Breast epithelium (tissue), 4 donors: ENCODE data around the gene MAP3K3. TPM values are rescaled to one million over a fixed set of nuclear protein-coding genes. Genes with fewer than 3 reads are reported as not detected.

ENCODE experiments used
- DNase-seq, 2 donors: peaks; one replicate each; pipeline ENCODE4 v3.0.0-alpha.2; 2019; ENCODE audit warnings: low spot score in 2 of 2
- H3K27ac ChIP-seq, 2 donors: fragments of 200-600 bp; sonication (generic) in 1 of 2; one replicate each; pipeline ENCODE4 v1.5.1; 2016 to 2019; ENCODE audit warnings: mild to moderate bottlenecking in 1 of 2
- H3K27me3 ChIP-seq, 2 donors: fragments of 200-600 bp; sonication (generic) in 1 of 2; one replicate each; pipeline versions ENCODE4 v1.5.1 to v1.6.0; 2017 to 2019; ENCODE audit warnings: control low read depth in 1 of 2, mild to moderate bottlenecking in 1 of 2
- H3K36me3 ChIP-seq: fragments of 200-600 bp; one replicate; pipeline ENCODE4 v1.5.1; 2019
- H3K4me1 ChIP-seq, 2 donors: fragments of 200-600 bp; sonication (generic); one replicate each; pipeline ENCODE4 v1.5.1; 2016 to 2019; ENCODE audit warnings: control low read depth in 1 of 2
- H3K4me3 ChIP-seq, 3 donors: fragments of 200-600 bp; sonication (generic); 1 replicate in 2 of 3; 2 replicates in 1 of 3; pipeline ENCODE4 v1.5.1; 2016 to 2019; ENCODE audit warnings: mild to moderate bottlenecking in 3 of 3, moderate library complexity in 2 of 3
- H3K9me3 ChIP-seq, 2 donors: fragments of 200-600 bp; sonication (generic) in 1 of 2; one replicate each; pipeline ENCODE4 v1.5.1; 2016 to 2019; ENCODE audit warnings: control low read depth in 1 of 2
- CTCF ChIP-seq, 3 donors: fragments of 450-650 bp; IDR thresholded peaks; one replicate each; pipeline ENCODE4 v1.5.1; 2016 to 2017; ENCODE audit warnings: antibody characterized with exemption in 3 of 3, mild to moderate bottlenecking in 3 of 3, moderate library complexity in 3 of 3
- POLR2A ChIP-seq: fragments of 450-650 bp; IDR thresholded peaks from one replicate; pipeline ENCODE4 v1.6.1; 2016; ENCODE audit warnings: antibody characterized with exemption, mild to moderate bottlenecking, moderate library complexity
- POLR2AphosphoS5 ChIP-seq, 3 donors: sonication (generic); formaldehyde crosslinking; IDR thresholded peaks; one replicate each; pipeline ENCODE4 v1.6.1; 2017; ENCODE audit warnings: antibody characterized with exemption in 3 of 3
- intact Hi-C: fragments of 100-400 bp; cut with DNase I; formaldehyde crosslinking; loops from one replicate; pipeline ENCODE4 v1.15.1; 2023; ENCODE audit warnings: low total_unique reads
- total RNA-seq, 3 donors: library from RNA; depleted of rRNA; stranded (reverse); fragments of >200 nt; gene quantifications; one replicate each; pipeline ENCODE4 v1.1.0, GENCODE V29; 2016

Gene MAP3K3
- total RNA-seq, 3 donors from 2014 or later = 44.9 to 60.0 (median 47.9) TPM

DNA sequence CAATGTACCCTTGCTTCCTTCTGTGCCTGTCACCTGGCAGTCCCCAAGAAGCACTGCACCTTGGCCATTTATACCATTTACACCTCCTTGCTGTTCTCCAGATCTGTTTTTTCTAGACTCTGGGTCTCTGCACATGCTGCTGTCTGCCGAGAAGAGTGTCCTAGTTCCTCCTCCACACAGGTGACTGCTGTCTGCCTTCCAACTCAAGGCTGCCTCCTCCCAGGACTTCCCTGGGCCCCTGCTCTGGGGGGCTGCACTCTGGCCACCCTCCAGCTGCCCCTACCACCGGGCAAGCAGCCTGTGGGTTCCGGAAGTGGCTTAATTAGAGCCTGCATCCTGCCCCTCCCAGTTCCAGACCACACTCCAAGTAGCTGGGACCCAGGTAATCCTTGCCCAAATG, 83.4 kb downstream of the MAP3K3 start:
- intact Hi-C loops = no loop called here
- no peaks in the 10 kb centered on the region for H3K27me3 ChIP-seq
- peaks cover 0 to 3% of the 10 kb centered on the region in 2 donors for H3K4me1 ChIP-seq
- H3K9me3 ChIP-seq = no peaks in the 10 kb centered on the region
- no peak overlapping the region for H3K4me3 ChIP-seq
- no peaks in the 10 kb centered on the region for H3K36me3 ChIP-seq
- H3K27ac ChIP-seq = no peak overlapping the region
- TF ChIP-seq POLR2AphosphoS5 (IDR thresholded peaks at IDR 0.05) (no peak), POLR2A (no peak), CTCF (IDR thresholded peaks at IDR 0.05) (no peak)
- no peak for DNase-seq

DNA sequence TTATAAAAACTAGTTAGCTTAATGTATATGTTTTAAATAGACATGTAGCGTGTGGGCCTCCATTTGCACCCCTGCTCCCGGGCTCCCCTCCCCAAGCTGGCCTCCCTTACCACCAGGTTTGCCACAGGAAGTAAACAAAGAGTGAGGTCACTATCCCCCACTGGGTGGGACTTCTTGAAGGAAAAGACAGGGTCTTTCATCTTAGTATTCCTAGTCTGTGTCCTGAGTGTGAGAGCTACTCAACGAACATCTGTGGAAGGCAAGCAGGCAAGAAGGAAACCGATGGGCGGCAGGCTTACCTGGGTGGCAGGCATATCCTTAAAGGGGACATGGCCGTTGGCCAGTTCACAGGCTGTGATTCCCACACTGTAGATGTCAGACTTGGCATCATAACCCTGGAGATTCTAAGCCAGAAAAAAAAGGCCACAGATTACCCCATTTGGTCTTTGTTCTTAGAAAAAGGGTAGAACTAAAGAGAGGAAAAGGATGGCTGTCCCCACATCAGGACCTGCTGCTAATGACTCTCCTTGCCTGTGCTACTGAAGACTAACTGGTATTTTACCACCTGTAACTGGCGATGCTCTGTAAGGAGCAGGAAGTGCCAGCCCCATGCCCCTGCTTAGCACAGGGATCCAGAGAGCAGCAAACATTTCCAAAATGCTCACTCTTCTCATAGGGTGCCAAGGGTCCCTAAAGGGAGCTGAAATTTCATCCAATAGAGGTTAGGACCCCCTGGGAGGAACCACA, 84.3 kb downstream of the MAP3K3 start:
- H3K4me1 ChIP-seq = no peaks in the 10 kb centered on the region
- no peak overlapping the region for H3K4me3 ChIP-seq
- no peaks in the 10 kb centered on the region for H3K27me3 ChIP-seq
- H3K27ac ChIP-seq = no peak overlapping the region
- intact Hi-C loops = no loop called here
- no peaks in the 10 kb centered on the region for H3K9me3 ChIP-seq
- no peak for DNase-seq
- TF ChIP-seq CTCF (IDR thresholded peaks at IDR 0.05) = no peak
- TF ChIP-seq POLR2AphosphoS5 (IDR thresholded peaks at IDR 0.05) = no peak
- TF ChIP-seq POLR2A = no peak
- no peaks in the 10 kb centered on the region for H3K36me3 ChIP-seq

GRCh38 chr17:63707151-63707550, 84.9 kb downstream of the MAP3K3 start:
- Histone ChIP-seq H3K4me1 (no peaks in the 10 kb centered on the region), H3K27me3 (no peaks in the 10 kb centered on the region), H3K4me3 (no peak overlapping the region), H3K9me3 (no peaks in the 10 kb centered on the region), H3K36me3 (no peaks in the 10 kb centered on the region), H3K27ac (no peak overlapping the region)
- intact Hi-C loops = no loop called here
- TF ChIP-seq POLR2A (no peak), CTCF (IDR thresholded peaks at IDR 0.05) (no peak), POLR2AphosphoS5 (IDR thresholded peaks at IDR 0.05) (no peak)
- no peak for DNase-seq

GRCh38 chr17:63709110-63709509, 86.9 kb downstream of the MAP3K3 start:
- no peaks in the 10 kb centered on the region for H3K9me3 ChIP-seq
- H3K4me3 ChIP-seq = no peak overlapping the region
- no peaks in the 10 kb centered on the region for H3K4me1 ChIP-seq
- H3K27ac ChIP-seq = no peak overlapping the region
- DNase-seq = no peak
- no peaks in the 10 kb centered on the region for H3K27me3 ChIP-seq
- TF ChIP-seq POLR2AphosphoS5 (IDR thresholded peaks at IDR 0.05) (no peak), POLR2A (no peak), CTCF (IDR thresholded peaks at IDR 0.05) (no peak)
- H3K36me3 ChIP-seq = peaks cover 4% of the 10 kb centered on the region
- intact Hi-C loops = no loop called here

GRCh38 chr17:63714550-63715277, 92.5 kb downstream of the MAP3K3 start:
- DNase-seq = no peak
- H3K27me3 ChIP-seq = no peaks in the 10 kb centered on the region
- no peaks in the 10 kb centered on the region for H3K4me1 ChIP-seq
- H3K36me3 ChIP-seq = peaks cover 4% of the 10 kb centered on the region
- no peak for TF ChIP-seq POLR2AphosphoS5 (IDR thresholded peaks at IDR 0.05)
- TF ChIP-seq CTCF (IDR thresholded peaks at IDR 0.05) = no peak
- TF ChIP-seq POLR2A = no peak
- H3K27ac ChIP-seq = no peak overlapping the region
- H3K9me3 ChIP-seq = no peaks in the 10 kb centered on the region
- H3K4me3 ChIP-seq = no peak overlapping the region
- intact Hi-C loops = no loop called here
